Pons (tissue), 1 donor: ENCODE results near the gene DLGAP1.
A peak's percentile ranks its signal among the peaks of the same experiment; 100 is the strongest.

ENCODE experiments used
- DNase-seq: peaks from one replicate; pipeline ENCODE4 v3.0.0-alpha.2; 2016; ENCODE audit warnings: low spot score

Gene DLGAP1

DNA sequence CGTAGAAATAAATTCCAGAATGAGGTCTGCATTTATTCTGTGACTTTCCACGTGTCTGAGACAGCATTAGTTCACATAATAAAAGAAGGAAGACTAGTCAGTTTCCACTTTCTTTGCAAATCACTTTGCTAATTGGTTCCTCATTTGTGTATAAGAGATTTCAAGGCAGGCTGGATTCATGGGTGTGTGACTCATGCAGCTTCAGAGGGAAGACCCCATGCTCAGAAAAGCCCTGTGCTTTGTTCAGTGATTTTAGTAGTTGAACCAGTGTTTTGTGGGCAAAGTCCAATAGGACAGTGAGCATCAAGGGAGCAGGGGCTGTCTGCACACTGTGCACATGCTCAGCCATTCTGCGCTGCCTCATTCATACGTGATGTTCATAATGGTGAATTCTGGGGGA, 297.8 kb downstream of the DLGAP1 start:
- no peak for DNase-seq

DNA sequence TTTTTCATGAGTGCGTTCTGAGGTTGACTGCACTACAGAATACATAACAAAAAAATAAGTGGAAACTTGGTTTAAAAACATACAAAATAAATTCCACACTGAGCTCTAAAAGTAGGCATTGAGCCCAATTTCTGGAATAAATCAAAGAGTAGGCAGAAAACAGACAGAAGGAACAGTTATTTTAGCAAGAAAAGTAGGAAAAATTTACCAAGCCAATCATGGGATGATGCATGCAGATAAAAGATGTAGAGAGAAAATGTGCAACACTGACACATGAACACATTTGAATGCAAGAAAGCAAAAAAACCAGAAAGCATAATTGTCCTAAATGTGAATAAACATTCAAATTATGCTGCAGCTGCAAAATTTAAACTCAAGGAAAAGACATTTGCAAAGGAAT, 308.3 kb downstream of the DLGAP1 start:
- no peak for DNase-seq

DNA sequence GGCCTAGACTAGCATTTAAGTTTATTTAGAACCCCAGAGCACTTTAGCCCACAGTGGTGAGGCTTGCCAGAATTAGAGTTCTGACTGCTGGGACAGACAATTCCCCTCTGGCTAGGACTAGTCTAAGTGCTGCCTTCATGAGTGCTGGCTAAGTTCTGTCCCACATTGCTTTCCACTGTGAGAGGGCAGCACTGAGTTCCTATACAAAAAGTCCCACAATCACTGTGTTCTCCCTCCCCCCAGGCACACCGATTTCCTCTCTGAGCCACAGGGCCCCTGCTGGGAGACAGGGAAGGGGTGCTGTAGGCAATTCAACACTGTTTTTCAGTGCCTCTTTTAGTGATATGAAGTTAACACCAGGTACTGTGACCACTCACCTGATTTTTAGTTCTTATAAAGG, 310.9 kb downstream of the DLGAP1 start:
- no peak for DNase-seq

DNA sequence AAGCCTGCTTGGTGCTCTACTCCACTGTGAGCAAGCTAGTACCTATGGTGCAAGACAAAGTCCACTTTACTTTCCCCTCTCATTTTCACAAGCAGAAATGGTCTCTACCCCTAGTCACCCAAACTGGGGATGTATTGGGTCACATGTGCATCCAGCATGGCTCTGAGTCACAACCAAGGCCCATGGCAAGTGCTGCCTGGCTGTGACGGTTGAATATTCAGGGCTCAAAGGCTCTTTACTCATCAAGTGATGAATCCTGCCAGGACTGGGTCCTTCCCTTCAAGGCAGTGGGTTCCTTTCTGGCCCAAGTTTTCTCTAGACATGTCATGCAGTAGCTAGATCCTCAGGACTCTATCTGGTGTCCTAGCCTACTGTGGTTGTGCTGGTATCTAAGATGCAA, 311.5 kb downstream of the DLGAP1 start:
- no peak for DNase-seq

DNA sequence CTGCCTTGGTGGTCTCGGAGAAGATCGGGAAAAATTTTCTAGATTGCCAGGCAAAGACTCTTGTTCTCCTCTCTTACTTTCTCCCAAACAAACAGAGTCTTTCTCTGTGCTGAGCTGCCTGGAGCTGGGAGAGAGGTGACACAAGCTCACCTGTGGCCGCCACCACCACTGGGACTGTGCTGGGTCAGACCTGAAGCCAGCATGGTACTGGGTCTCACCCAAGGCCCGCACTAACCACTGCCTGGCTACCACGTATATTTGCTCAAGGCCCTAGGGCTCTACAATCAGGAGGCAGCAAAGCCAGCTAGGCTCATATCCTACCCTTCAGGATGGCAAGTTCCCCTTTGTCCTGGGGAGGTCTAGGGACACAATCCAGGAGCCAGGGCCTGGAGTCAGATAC, 312.2 kb downstream of the DLGAP1 start:
- no peak for DNase-seq

DNA sequence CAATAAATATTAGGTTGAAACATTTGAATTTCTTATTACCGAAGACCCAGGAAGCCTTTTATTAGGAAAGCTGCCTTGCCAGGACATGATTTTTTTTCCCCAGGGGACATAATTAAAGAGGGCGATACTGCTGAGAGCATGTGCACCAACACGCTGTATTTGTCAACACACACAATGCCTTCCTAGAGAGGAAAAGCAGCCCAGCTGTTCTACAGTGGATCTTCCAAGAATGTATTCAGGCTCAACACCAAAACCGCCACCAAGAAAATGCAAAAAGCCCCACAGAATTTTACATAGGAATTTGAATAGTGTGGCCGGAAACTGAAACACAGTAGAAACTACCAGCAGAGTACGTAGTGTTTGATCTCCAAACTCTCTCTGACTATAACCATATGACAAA, 320.4 kb downstream of the DLGAP1 start:
- no peak for DNase-seq

DNA sequence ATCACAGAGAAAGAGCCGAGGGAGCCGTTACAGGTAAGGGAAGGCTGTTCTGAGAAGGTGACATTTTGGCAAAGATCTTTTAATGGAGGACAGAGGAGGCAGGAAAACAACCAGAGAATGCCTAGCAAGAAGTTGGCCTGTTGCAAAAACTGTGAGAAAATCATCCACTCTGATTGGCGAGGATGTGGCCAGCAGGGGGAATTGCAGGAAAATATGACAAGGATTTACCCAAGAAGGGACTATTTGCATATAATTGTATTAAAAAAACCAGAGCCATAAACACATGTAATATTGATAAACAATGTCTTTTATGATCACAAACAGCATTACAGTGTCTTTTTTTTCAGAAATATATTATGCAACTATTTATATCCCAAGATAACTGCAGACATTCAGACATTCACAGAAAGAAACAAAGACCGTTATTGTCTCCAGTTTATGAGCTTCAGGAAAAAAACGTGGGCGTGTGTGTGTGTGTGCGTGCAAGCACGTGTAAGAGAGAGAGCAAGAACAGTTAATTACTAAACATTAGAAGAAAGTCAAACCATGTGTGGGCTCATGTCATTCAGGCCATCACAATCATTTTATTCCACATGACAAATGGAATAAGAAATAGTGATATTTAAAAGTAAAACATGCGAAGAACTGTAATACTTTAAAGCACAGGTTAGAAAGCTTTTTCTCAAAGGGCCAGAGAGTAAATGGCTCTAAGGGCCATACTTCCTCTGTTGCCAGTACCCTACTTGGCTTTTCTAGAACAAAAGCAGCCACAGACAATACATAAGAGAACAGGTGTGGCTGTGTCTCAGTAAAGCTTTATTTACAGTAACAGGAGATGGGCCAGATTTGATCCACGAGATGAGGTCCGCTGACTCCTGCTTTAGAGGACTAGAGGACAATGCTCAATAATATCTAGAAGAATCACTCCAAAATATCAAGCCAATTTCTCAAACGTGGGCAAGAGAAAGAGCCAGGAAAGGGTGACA, 324.1 kb downstream of the DLGAP1 start:
- DNase-seq, result peak; percentile 65

DNA sequence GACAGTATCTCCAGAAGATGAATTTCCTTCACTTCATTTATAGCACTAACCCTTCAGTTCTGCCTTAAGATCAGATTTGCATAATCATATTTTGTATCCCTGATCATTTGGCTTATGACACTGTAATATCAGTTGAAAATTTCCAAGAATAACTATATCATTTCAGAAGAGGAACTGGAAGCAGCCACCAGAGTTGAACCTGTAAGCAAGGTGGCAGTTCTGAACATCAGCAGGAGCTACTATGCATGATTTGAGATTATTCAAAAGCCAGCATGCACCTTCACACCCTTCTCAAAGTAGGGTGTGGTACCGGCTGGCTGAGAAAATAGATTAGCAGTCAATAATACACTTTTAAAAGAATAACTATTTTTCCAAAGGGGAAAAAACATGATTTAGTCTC, 328.2 kb downstream of the DLGAP1 start:
- DNase-seq, result no peak

DNA sequence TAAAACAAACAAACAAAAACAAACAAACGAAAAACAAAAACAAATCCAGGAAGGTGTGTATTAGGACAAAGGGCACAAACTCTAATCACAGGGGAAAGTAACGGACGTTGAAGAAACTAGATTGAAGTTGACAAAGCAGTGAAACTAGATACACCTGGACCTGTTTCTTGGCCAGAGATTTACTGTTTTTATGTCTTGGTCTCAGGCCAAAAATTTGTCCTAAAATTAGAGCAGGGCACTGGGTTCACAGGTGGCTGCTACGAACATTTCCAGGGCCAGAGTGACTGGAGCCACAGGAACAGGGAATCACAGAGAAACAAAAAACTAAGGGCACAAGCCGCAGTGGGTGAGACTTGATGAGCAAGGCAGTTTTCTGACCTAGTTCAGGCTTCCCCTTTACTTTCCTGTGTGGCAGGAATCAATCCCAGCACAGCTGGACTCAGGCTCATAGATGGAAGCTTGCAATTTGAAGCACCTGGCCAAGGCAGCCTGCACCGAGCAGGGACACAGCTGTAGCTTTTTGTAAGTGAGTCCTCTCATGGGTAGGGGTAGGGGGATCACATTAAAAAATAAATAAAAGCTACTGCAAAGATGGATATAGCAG, 329.4 kb downstream of the DLGAP1 start:
- DNase-seq, result no peak

DNA sequence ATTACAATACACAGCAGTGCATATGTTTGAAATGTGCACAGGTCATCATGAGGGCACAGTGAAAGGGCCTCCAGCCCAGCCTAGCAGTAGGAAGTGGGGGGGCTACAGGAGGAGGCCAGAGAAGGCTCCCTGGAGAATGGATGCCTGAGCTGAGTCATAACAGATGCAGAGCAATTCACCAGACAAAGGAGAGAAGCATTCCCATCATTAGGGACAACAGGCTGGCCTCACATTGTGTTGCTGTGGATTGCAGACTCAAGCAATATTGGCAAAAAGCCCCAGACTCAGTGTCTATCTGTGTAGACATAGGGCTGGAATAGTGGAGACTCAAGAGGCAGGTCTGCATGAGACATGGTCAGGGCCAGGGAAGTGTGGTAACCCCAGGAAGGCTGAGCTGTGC, 329.9 kb downstream of the DLGAP1 start:
- DNase-seq, result peak; percentile 29

DNA sequence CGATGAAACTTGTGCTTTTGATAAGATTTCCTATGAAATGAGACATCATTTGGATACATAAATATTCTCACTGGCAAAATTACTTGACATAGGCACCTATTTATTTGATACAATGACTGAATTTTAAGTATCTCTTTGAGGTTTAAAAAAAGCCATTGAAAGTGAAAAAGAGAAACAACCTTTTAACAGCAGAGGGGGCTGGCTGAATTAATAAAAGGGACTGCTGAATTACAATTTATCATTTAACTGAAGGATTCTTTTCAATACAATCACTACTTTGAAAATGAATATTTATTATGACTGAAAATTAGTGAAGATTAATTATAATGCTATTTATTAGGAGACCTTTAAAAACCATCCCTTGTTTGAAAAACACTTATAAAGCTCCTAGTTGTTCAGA, 335.3 kb downstream of the DLGAP1 start:
- no peak for DNase-seq

DNA sequence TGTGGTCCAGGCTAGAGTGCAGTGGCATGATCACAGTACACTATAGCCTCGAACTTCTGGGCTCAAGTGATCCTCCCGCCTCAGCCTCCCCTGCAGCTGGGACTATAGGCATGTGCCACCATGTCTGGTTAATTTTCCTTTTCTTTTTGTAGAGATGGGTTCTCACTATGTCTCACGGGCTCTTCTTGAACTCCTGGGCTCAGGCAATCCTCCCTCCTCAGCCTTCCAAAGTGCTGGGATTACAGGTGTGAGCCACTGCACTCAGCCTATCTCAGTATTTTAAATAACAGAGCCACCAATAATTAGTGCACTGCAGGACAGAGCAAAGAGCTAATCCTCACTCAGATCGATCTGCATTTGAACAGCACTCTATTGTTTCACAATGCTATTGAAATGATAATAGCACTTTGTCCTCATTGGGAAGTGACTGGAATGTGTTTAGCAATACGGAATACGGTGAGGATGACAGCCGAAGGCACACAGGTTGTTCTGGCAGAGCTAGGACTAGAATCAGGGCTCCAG, 335.9 kb downstream of the DLGAP1 start:
- no peak for DNase-seq

DNA sequence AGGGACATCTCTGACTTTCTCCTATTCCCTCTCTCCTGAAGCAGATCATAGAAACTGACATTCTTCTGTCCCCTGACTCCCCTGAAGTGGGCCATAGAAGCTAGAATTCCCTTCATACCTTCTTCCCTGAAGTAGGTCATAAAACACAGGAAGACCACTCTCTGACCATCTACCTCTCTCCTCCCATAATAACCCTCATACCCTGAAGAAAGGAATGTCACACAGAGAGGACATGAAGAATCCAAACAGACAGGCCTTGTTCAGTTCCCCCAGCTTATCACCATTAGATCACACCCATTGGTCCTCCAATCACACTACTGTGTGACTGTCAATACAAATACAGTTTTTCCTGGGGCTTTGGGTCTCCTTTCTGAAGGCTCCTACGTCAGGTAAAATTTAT, 347.1 kb downstream of the DLGAP1 start:
- no peak for DNase-seq

DNA sequence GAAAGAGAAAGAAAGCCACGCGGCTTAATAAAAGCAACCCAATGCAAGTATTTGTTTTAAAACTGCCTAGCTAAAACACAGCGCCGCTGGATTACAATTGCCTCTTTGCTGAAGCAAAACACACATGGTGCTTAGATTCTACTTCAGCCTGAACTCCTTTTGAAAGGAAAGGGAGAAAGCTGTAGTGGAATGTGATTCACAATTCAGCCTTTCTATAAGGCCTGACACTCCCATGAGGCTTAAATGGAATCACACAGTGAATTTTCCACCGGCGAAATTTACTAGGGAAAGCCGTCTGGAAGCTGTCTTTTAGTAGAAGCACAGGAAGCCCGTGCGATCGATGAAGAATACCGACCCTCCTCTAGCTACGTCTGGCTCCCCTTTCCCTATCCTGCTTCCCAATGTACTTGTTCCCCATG, 348.0 kb downstream of the DLGAP1 start:
- DNase-seq, result peak; percentile 42

DNA sequence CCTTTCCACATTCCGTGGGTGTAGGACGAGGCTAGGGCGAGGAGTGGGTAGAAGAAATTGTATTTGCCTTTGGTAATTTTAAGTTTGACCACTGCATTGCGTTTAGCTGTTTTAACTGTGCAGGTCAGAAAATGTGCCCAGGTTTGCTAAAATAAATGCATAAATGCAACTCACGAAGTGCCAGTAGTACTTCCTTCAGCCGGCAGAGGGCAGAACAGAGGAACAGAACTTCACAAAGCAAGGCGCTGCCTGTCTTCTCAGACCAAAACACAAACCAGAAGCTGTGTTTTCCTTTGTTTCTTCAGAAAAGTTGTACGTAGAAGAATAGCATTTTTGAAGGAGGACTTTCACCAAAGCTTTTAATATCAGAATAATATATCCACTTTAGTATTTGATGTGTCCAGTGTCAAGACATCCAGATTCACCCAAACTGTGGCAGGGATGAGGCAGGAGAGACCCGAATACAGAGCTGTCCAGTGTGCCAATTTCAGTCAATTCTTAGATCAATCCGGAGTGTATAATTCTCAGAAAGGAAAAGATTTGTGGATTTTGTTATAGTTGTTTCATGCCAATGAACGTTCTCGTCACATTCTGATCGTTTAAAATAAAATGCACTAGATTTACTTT, 348.6 kb downstream of the DLGAP1 start:
- peak; percentile 81 for DNase-seq

DNA sequence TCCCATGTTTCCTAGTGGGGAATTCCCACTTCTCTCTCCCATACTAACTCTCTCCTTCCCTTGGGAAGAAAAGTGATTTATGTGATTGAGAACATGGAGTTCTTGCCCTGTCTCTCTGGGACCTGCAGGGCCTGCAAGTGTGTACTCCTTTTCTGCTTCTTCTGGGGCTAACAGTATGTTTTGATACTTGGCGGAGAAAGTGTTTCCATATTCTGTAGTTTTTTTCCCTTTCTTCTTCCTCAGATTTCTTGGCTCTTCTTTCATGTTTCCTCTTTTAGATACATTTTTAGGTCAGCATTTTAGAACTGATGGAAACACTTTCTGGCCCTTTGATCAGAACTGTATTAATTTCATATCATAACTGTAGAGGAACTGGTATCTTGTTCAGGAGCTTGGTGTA, 352.2 kb downstream of the DLGAP1 start:
- DNase-seq, result no peak

DNA sequence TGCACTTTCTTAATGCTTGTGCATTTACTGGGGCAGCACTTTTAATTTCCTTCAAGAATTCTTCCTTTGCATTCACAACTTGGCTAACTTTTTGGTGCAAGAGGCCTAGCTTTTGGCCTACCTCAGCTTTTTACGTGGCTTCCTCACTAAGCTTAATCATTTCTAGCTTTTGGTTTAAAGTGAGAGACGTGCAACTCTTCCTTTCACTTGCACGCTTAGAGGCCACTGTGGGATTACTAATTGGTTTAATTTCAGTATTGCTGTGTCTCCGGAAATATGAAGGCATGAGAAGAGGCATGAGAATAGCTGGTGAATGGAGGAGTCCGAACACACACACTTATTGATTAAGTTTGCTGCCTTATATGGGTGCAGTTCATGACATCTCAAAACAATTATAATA, 354.1 kb downstream of the DLGAP1 start:
- DNase-seq, result no peak

DNA sequence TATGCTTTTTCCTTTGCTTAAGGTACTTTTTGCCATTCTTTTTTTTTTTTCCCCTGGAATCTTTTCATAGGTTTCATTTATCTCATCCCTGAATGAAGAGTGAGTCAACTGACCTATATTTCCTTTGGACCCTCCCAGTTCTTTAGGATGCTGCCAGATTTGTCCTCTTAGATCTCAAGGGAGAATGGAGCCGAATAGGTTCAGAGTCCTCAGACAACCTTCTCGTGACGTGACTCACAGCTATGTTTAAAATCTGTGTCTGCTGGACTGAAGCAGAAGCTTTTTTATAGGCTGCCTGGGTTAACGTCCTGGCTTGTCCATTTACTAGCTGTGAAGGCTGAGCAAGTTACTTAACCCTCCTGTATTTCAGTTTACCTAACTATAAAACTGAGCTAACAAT, 358.6 kb downstream of the DLGAP1 start:
- no peak for DNase-seq

DNA sequence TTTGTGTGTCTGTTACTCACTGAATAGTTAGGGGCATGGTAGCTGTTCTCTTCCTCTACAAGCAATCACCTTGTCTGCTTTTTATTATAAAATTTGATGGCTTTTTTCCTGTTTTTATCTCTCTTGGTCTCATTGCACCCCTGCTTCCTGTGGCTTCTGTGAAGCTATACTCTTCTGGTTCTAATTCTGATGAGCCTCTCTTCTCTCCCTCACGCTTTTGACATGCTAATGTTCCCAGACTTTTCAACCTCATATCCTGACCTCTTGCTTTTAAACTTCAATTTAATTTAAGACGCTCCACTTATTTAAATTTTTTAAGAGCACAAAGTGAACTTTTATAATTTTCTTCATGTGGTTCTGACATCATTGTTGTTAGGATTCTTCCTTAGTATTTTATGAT, 361.4 kb downstream of the DLGAP1 start:
- DNase-seq, result no peak

DNA sequence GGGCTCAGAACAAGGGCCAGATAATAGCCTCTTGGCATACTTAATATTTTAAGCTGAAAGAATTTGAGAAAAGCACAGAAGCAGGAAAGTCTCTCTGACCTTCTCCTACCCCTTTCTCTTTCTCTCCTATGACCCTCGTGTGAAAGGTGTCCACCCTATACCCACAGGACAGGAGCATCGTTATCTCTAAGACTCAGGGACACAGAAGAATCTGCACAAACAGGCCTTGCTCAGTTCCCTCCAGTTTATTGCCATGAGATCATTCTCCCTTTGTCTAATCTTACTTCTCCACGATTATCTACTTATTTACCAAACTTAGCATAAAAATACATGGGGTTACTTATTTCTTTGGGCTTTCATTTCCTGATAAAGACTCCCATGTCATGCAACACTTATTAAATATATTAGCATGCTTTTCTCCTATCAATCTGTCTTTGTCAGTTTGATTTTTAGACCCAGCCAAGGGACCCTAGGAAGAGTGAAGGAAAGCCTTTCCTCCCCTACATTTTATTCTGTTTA, 370.7 kb downstream of the DLGAP1 start:
- DNase-seq, result no peak

DNA sequence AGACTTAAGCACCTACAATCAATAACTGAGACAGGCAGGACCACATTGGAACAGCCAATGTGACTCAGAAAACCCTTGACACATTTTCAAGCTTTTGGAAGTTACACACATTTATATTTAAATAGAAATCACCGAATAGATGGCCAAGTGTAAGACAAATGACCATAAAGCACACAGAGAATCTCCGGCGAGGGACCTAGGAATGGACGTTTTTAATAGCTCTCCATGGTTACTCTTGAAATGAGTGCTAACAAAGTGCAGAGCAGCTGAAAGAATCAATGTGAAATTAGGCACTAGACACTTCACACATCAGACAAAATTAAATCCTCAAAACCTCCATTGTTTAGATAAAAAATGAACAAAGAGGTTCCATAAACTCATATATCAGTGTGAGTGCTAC, 376.9 kb downstream of the DLGAP1 start:
- no peak for DNase-seq

DNA sequence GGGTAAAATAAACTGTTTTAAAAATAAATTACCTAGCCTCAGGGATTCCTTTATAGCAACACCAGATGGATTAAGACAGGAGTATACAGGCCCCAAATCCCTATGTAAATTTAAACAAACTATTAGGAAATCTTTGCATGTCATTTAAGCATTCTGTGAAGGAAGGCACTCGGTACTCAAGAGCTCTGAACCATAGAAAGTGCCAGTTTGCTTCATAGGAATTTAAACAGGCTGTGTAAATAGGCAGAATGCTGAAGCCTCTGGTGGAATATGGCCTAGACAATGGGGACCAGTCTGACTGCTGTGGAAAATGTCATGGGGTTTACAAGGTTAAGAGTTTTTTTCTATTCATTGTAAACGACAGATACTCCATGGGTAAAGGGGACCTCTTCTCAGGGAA, 377.4 kb downstream of the DLGAP1 start:
- DNase-seq, result no peak

DNA sequence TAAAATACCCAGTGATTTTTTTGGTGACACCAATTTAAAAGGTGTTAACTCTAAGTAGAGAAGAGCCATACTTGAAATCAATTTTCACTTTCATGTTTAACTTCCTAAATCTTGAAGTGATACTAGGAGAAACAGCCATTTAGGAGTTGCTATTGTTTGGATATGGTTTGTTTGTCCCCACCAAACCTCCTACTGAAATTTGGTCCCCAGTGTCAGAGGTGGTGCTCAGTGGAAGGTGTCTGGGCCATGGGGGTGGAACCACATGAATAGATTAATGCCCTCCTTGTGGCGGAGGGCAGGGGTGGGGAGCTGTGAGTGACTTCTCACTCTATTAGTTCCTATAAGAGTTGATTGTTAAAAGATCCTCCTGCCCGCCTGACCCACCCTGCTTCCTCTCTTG, 377.9 kb downstream of the DLGAP1 start:
- DNase-seq, result no peak
